K562 (cell line): ENCODE measurements around the gene TNIK. TPM values are rescaled to one million over a fixed set of nuclear protein-coding genes. Genes with fewer than 3 reads are reported as not detected.

ENCODE experiments used
- ATF7 ChIP-seq: fragments of 450-650 bp; IDR thresholded peaks from 2 replicates; pipeline ENCODE4 v1.7.1; 2014; ENCODE audit warnings: mild to moderate bottlenecking, moderate library complexity
- CBX1 ChIP-seq: sonication (generic); IDR thresholded peaks from 2 replicates; pipeline ENCODE4 v1.6.1; 2016; ENCODE audit warnings: antibody characterized with exemption, low read depth, mild to moderate bottlenecking
- CREM ChIP-seq: IDR thresholded peaks from 2 replicates; pipeline ENCODE4 v1.6.1; 2014; ENCODE audit warnings: antibody characterized with exemption, low read depth
- GABPB2 ChIP-seq: fragments of 250-450 bp; sonication (Bioruptor Pico); conservative IDR thresholded peaks from 2 replicates; pipeline ENCODE4 v1.5.1; 2021; ENCODE audit warnings: mild to moderate bottlenecking
- GATAD2A ChIP-seq: fragments of 450-650 bp; IDR thresholded peaks from 2 replicates; pipeline ENCODE4 v1.6.1; 2017
- JUND ChIP-seq, 2 experiments: IDR thresholded peaks; 2 replicates in 1 of 2; 3 replicates in 1 of 2; pipeline ENCODE4 v1.6.1; 2011; ENCODE audit warnings: borderline replicate concordance in 2 of 2, low read depth in 2 of 2, low read length in 2 of 2, improper control_type of control experiment in 1 of 2, missing biosample characterization in 1 of 2, missing genetic modification characterization in 1 of 2, missing genetic modification reagents in 1 of 2
- MTA3 ChIP-seq: fragments of 450-650 bp; formaldehyde crosslinking; IDR thresholded peaks from 2 replicates; pipeline ENCODE4 v1.6.1; 2017; ENCODE audit warnings: mild to moderate bottlenecking, borderline replicate concordance
- POLR2B ChIP-seq: fragments of 450-650 bp; IDR thresholded peaks from 2 replicates; pipeline ENCODE4 v1.6.1; 2018; ENCODE audit warnings: low read depth; ENCODE audit not compliant: partially characterized antibody
- RBM34 ChIP-seq: fragments of 200-400 bp; formaldehyde crosslinking; IDR thresholded peaks from 2 replicates; pipeline ENCODE4 v1.6.1; 2018; ENCODE audit warnings: low read length, borderline replicate concordance; ENCODE audit not compliant: insufficient read depth
- SMAD4 ChIP-seq: fragments of 250-450 bp; sonication (Bioruptor Pico); conservative IDR thresholded peaks from 2 replicates; pipeline ENCODE4 v1.8.0; 2021; ENCODE audit warnings: inconsistent platforms, mild to moderate bottlenecking, moderate library complexity
- SOX6 ChIP-seq: fragments of 450-650 bp; IDR thresholded peaks from 2 replicates; pipeline ENCODE4 v1.6.1; 2014; ENCODE audit warnings: mild to moderate bottlenecking
- SP1 ChIP-seq: sonication (generic); formaldehyde crosslinking; IDR thresholded peaks from 2 replicates; pipeline ENCODE4 v1.8.1; 2022; ENCODE audit warnings: mild to moderate bottlenecking, missing genetic modification reagents
- TAF1 ChIP-seq: IDR thresholded peaks from 2 replicates; pipeline ENCODE4 v1.6.1; 2011; ENCODE audit warnings: mild to moderate bottlenecking, low read length, moderate library complexity; ENCODE audit not compliant: insufficient read depth, control insufficient read depth, severe bottlenecking; ENCODE audit errors: extremely low read depth
- TBP ChIP-seq: optimal IDR thresholded peaks from 2 replicates; pipeline ENCODE3; 2011; ENCODE audit warnings: low read depth, low read length, improper control_type of control experiment
- ZNF668 ChIP-seq: fragments of 250-450 bp; sonication (Bioruptor Pico); IDR thresholded peaks from 2 replicates; pipeline ENCODE4 v1.8.0; 2022; ENCODE audit warnings: mild to moderate bottlenecking, inconsistent platforms
- polyA plus RNA-seq, 8 experiments: library from polyadenylated mRNA; depleted of rRNA in 4 of 8; stranded (reverse) in 5 of 8; unstranded in 3 of 8; fragments of >200 nt; fragmentation: Nextera tagmentation in 2 of 8; fragmentation: Illumina TruSeq in 1 of 8; extraction: Ambion mirVana in 2 of 8; extraction: Trizol in 1 of 8; gene quantifications; 2 replicates each; pipeline versions ENCODE4 v1.2.1 to v1.2.3, GENCODE V29; 2011 to 2014; ENCODE audit warnings: inconsistent platforms in 1 of 8, missing spikeins in 1 of 8
- total RNA-seq, 7 experiments: library from RNA; depleted of rRNA in 6 of 7; stranded (reverse); fragments of >200 nt in 6 of 7; fragmentation: Illumina TruSeq in 2 of 7; extraction: Trizol in 2 of 7; gene quantifications; 2 replicates each; pipeline versions ENCODE4 v1.2.1 to v1.2.3, GENCODE V29; 2011 to 2021; ENCODE audit warnings: low replicate concordance in 1 of 7
- TF ChIP-seq, protein P1 (sequence below): fragments of 450-650 bp; IDR thresholded peaks from 2 replicates; pipeline ENCODE4 v1.6.1; 2017; ENCODE audit warnings: antibody characterized with exemption, mild to moderate bottlenecking
- TF ChIP-seq, protein P2 (sequence below): fragments of 250-450 bp; sonication (Bioruptor Pico); IDR thresholded peaks from 2 replicates; pipeline ENCODE4 v1.5.0; 2021
- TF ChIP-seq, protein P3 (sequence below): fragments of 450-650 bp; IDR thresholded peaks from 2 replicates; pipeline ENCODE4 v1.6.1; 2018; ENCODE audit not compliant: partially characterized antibody
- TF ChIP-seq, protein P4 (sequence below): fragments of 250-450 bp; sonication (Bioruptor Pico); IDR thresholded peaks from 2 replicates; pipeline ENCODE4 v1.8.0; 2022; ENCODE audit warnings: moderate library complexity, mild to moderate bottlenecking, inconsistent platforms

The TNIK gene
- total and polyA plus RNA-seq, 9 of the 15 experiments (the other 6 are each of a cell fraction or from before 2014, with no cell fraction given) = 6.6 to 39.0 (median 24.7) TPM

DNA sequence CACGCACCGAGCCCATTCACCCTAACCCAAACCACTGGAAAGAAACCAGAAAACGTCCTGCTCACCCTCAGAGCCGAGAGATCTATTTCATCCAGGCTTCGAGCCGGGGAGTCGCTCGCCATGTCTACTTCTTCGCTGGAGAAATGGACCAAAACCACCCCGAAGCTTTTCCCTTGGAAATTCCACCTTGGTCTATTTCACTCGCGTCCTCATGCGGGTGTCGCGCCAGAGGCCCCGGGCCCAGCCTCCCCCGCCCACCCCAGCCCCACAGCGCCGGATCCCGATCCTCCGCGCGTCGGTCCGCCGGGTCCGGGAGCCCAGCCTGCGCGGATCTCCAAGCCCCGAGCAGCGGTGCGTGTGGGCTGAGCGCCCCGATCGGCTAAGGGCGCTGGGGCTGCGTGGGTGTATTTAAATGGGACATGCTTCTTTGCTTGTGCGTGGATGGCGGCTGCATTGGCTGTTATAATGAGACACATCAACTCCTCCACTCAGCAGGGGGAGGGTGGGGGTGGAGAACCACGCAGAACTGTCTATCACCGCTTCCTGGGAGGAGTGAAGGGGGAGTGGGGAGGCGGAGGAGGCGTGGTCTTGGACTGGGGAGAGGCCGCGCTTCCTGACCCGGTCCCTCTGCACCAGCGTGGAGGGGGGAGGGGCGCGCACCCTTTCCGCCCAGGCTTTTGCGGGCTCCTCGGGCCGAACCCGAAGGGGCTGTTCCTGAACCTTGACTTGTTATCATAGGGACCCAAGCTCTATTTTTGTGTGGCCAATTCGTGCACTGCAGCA, at the start of gene TNIK (continued):
- TF ChIP-seq, protein P1, sequence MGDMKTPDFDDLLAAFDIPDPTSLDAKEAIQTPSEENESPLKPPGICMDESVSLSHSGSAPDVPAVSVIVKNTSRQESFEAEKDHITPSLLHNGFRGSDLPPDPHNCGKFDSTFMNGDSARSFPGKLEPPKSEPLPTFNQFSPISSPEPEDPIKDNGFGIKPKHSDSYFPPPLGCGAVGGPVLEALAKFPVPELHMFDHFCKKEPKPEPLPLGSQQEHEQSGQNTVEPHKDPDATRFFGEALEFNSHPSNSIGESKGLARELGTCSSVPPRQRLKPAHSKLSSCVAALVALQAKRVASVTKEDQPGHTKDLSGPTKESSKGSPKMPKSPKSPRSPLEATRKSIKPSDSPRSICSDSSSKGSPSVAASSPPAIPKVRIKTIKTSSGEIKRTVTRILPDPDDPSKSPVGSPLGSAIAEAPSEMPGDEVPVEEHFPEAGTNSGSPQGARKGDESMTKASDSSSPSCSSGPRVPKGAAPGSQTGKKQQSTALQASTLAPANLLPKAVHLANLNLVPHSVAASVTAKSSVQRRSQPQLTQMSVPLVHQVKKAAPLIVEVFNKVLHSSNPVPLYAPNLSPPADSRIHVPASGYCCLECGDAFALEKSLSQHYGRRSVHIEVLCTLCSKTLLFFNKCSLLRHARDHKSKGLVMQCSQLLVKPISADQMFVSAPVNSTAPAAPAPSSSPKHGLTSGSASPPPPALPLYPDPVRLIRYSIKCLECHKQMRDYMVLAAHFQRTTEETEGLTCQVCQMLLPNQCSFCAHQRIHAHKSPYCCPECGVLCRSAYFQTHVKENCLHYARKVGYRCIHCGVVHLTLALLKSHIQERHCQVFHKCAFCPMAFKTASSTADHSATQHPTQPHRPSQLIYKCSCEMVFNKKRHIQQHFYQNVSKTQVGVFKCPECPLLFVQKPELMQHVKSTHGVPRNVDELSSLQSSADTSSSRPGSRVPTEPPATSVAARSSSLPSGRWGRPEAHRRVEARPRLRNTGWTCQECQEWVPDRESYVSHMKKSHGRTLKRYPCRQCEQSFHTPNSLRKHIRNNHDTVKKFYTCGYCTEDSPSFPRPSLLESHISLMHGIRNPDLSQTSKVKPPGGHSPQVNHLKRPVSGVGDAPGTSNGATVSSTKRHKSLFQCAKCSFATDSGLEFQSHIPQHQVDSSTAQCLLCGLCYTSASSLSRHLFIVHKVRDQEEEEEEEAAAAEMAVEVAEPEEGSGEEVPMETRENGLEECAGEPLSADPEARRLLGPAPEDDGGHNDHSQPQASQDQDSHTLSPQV = peak; percentile 59; the same call in 1 of the 2 replicates
- TF ChIP-seq RBM34 = no peak
- peak; percentile 57 for TF ChIP-seq SOX6
- peak; percentile 56 for TF ChIP-seq JUND (IDR thresholded peaks at IDR 0.05; ENCODE audit: borderline replicate concordance, low read depth, low read length)
- no peak; the same call in 2 of the 3 replicates for TF ChIP-seq JUND (tag; IDR thresholded peaks at IDR 0.05; ENCODE audit: borderline replicate concordance, low read depth, low read length)
- TF ChIP-seq, protein P2, sequence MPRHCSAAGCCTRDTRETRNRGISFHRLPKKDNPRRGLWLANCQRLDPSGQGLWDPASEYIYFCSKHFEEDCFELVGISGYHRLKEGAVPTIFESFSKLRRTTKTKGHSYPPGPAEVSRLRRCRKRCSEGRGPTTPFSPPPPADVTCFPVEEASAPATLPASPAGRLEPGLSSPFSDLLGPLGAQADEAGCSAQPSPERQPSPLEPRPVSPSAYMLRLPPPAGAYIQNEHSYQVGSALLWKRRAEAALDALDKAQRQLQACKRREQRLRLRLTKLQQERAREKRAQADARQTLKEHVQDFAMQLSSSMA (CRISPR knock-in tag) = no peak
- no peak for TF ChIP-seq SMAD4 (CRISPR knock-in tag)
- peak; percentile 73 for TF ChIP-seq TAF1
- TF ChIP-seq CBX1 = peak; percentile 83
- TF ChIP-seq CREM = peak; percentile 82
- peak; percentile 56; the same call in 1 of the 2 replicates for TF ChIP-seq MTA3
- no peak for TF ChIP-seq ZNF668
- peak; percentile 73; the same call in 1 of the 2 replicates for TF ChIP-seq GATAD2A
- TF ChIP-seq, protein P3, sequence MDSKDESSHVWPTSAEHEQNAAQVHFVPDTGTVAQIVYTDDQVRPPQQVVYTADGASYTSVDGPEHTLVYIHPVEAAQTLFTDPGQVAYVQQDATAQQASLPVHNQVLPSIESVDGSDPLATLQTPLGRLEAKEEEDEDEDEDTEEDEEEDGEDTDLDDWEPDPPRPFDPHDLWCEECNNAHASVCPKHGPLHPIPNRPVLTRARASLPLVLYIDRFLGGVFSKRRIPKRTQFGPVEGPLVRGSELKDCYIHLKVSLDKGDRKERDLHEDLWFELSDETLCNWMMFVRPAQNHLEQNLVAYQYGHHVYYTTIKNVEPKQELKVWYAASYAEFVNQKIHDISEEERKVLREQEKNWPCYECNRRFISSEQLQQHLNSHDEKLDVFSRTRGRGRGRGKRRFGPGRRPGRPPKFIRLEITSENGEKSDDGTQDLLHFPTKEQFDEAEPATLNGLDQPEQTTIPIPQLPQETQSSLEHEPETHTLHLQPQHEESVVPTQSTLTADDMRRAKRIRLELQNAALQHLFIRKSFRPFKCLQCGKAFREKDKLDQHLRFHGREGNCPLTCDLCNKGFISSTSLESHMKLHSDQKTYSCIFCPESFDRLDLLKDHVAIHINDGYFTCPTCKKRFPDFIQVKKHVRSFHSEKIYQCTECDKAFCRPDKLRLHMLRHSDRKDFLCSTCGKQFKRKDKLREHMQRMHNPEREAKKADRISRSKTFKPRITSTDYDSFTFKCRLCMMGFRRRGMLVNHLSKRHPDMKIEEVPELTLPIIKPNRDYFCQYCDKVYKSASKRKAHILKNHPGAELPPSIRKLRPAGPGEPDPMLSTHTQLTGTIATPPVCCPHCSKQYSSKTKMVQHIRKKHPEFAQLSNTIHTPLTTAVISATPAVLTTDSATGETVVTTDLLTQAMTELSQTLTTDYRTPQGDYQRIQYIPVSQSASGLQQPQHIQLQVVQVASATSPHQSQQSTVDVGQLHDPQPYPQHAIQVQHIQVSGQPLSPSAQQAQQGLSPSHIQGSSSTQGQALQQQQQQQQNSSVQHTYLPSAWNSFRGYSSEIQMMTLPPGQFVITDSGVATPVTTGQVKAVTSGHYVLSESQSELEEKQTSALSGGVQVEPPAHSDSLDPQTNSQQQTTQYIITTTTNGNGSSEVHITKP = peak; percentile 87
- no peak for TF ChIP-seq GABPB2 (CRISPR knock-in tag)
- TF ChIP-seq ATF7 = peak; percentile 83
- TF ChIP-seq POLR2B = peak; percentile 51
- TF ChIP-seq, protein P4, sequence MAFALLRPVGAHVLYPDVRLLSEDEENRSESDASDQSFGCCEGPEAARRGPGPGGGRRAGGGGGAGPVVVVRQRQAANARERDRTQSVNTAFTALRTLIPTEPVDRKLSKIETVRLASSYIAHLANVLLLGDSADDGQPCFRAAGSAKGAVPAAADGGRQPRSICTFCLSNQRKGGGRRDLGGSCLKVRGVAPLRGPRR = no peak
- TF ChIP-seq SP1 (CRISPR knock-in tag) = peak; percentile 65
- peak; percentile 76 for TF ChIP-seq TBP
